OCI-LY3 (cell line): ENCODE measurements around the gene MARK1.

Source experiments
- H2AFZ ChIP-seq: fragments of 200-600, 300-600 bp; shearing (Covaris generic); 2 replicates; pipeline ENCODE4 v1.6.0; 2014; ENCODE audit warnings: antibody characterized with exemption, low read depth, low read length
- H3K27ac ChIP-seq: fragments of 200-600, 300-600 bp; sonication (generic); 2 replicates; pipeline ENCODE4 v1.5.1; 2014; ENCODE audit warnings: mild to moderate bottlenecking, low read length, moderate library complexity, mixed read lengths
- H3K27me3 ChIP-seq: fragments of 200-600, 300-600 bp; sonication (generic); 2 replicates; pipeline ENCODE4 v1.6.1; 2014; ENCODE audit warnings: low read depth, low read length, mixed read lengths
- H3K36me3 ChIP-seq: fragments of 200-600, 300-600 bp; sonication (generic); replicated peaks from 2 replicates; pipeline ENCODE3; 2014; ENCODE audit warnings: low read depth, low read length, mixed read lengths
- H3K4me1 ChIP-seq: fragments of 300-600, 200-600 bp; sonication (generic); 2 replicates; pipeline ENCODE4 v1.6.1; 2014; ENCODE audit warnings: low read length, mixed read lengths
- H3K4me2 ChIP-seq: fragments of 200-600, 300-600 bp; sonication (generic); 2 replicates; pipeline ENCODE4 v1.6.1; 2014; ENCODE audit warnings: low read length, mixed read lengths
- H3K4me3 ChIP-seq: fragments of 300-600, 200-600 bp; sonication (generic); 2 replicates; pipeline ENCODE4 v1.5.1; 2014; ENCODE audit warnings: antibody characterized with exemption, mild to moderate bottlenecking, low read length, moderate library complexity
- H3K79me2 ChIP-seq: fragments of 300-600, 200-600 bp; shearing (Covaris generic); 2 replicates; pipeline ENCODE4 v1.6.1; 2014; ENCODE audit warnings: mild to moderate bottlenecking, low read length, mixed read lengths
- H3K9ac ChIP-seq: fragments of 300-600, 200-600 bp; shearing (Covaris generic); 2 replicates; pipeline ENCODE4 v1.6.0; 2014; ENCODE audit warnings: mild to moderate bottlenecking, low read length, moderate library complexity
- H3K9me3 ChIP-seq: fragments of 200-600, 300-600 bp; shearing (Covaris generic); 2 replicates; pipeline ENCODE4 v1.6.1; 2014; ENCODE audit warnings: low read length, mixed read lengths; ENCODE audit not compliant: insufficient read depth
- H4K20me1 ChIP-seq: fragments of 200-600, 300-600 bp; sonication (generic); 2 replicates; pipeline ENCODE4 v1.6.1; 2016; ENCODE audit warnings: low read length, mixed read lengths; ENCODE audit not compliant: insufficient read depth
- EZH2phosphoT487 ChIP-seq: fragments of 200-600 bp; shearing (Covaris generic); IDR thresholded peaks from 2 replicates; pipeline ENCODE4 v1.6.1; 2018; ENCODE audit warnings: antibody characterized with exemption, mixed run types, low read depth
- TF ChIP-seq, protein P1 (sequence below): fragments of 200-600, 300-600 bp; sonication (generic); IDR thresholded peaks from 2 replicates; pipeline ENCODE4 v1.5.1; 2014; ENCODE audit warnings: antibody characterized with exemption, low read length, low read depth

MARK1 gene

GRCh38 chr1:220485791-220486190 lies 42.1 kb upstream of the MARK1 start:
- no peak overlapping the region for H3K27ac ChIP-seq
- no peaks in the 10 kb centered on the region for H3K79me2 ChIP-seq
- no peak overlapping the region for H3K4me2 ChIP-seq
- no peak overlapping the region for H3K9ac ChIP-seq
- H4K20me1 ChIP-seq: no peaks in the 10 kb centered on the region
- no peaks in the 10 kb centered on the region for H3K9me3 ChIP-seq
- no peaks in the 10 kb centered on the region for H3K27me3 ChIP-seq
- H2AFZ ChIP-seq: no peak overlapping the region
- H3K36me3 ChIP-seq: no peaks in the 10 kb centered on the region
- peaks cover 6% of the 10 kb centered on the region for H3K4me1 ChIP-seq
- H3K4me3 ChIP-seq: no peak overlapping the region
- TF ChIP-seq, protein P1, sequence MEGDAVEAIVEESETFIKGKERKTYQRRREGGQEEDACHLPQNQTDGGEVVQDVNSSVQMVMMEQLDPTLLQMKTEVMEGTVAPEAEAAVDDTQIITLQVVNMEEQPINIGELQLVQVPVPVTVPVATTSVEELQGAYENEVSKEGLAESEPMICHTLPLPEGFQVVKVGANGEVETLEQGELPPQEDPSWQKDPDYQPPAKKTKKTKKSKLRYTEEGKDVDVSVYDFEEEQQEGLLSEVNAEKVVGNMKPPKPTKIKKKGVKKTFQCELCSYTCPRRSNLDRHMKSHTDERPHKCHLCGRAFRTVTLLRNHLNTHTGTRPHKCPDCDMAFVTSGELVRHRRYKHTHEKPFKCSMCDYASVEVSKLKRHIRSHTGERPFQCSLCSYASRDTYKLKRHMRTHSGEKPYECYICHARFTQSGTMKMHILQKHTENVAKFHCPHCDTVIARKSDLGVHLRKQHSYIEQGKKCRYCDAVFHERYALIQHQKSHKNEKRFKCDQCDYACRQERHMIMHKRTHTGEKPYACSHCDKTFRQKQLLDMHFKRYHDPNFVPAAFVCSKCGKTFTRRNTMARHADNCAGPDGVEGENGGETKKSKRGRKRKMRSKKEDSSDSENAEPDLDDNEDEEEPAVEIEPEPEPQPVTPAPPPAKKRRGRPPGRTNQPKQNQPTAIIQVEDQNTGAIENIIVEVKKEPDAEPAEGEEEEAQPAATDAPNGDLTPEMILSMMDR: no peak
- TF ChIP-seq EZH2phosphoT487: no peak

GRCh38 chr1:220487297-220487820 lies 40.6 kb upstream of the MARK1 start:
- H3K36me3 ChIP-seq: no peaks in the 10 kb centered on the region
- H4K20me1 ChIP-seq: no peaks in the 10 kb centered on the region
- no peak overlapping the region for H2AFZ ChIP-seq
- no peak overlapping the region for H3K4me3 ChIP-seq
- no peaks in the 10 kb centered on the region for H3K9me3 ChIP-seq
- no peak overlapping the region for H3K27ac ChIP-seq
- no peaks in the 10 kb centered on the region for H3K27me3 ChIP-seq
- no peak overlapping the region for H3K4me2 ChIP-seq
- peaks cover 6% of the 10 kb centered on the region for H3K4me1 ChIP-seq
- no peaks in the 10 kb centered on the region for H3K79me2 ChIP-seq
- H3K9ac ChIP-seq: no peak overlapping the region
- no peak for TF ChIP-seq EZH2phosphoT487
- TF ChIP-seq, protein P1: no peak

- Histone ChIP-seq H3K4me2 (no peak overlapping the region), H4K20me1 (no peaks in the 10 kb centered on the region), H3K27ac (no peak overlapping the region), H3K36me3 (no peaks in the 10 kb centered on the region), H3K27me3 (no peaks in the 10 kb centered on the region), H2AFZ (no peak overlapping the region), H3K79me2 (no peaks in the 10 kb centered on the region), H3K9me3 (no peaks in the 10 kb centered on the region), H3K4me3 (no peak overlapping the region), H3K4me1 (peaks cover 6% of the 10 kb centered on the region), H3K9ac (no peak overlapping the region)
- no peak for TF ChIP-seq EZH2phosphoT487
- TF ChIP-seq, protein P1: no peak
These were observed 36.0 kb upstream of the MARK1 start for GRCh38 chr1:220491891-220492290.

GRCh38 chr1:220497220-220497947 lies 30.6 kb upstream of the MARK1 start:
- Histone ChIP-seq H3K27me3 (no peaks in the 10 kb centered on the region), H2AFZ (no peak overlapping the region), H3K4me1 (no peaks in the 10 kb centered on the region), H3K36me3 (no peaks in the 10 kb centered on the region), H4K20me1 (no peaks in the 10 kb centered on the region), H3K9ac (no peak overlapping the region), H3K79me2 (no peaks in the 10 kb centered on the region), H3K27ac (no peak overlapping the region), H3K4me3 (no peak overlapping the region), H3K9me3 (no peaks in the 10 kb centered on the region), H3K4me2 (no peak overlapping the region)
- no peak for TF ChIP-seq EZH2phosphoT487
- TF ChIP-seq, protein P1: no peak
